GM12878 (cell line): ENCODE measurements around the gene EPHB1. TPM values are rescaled to one million over a fixed set of nuclear protein-coding genes. Genes with fewer than 3 reads are reported as not detected.

ENCODE experiments used
- ATAC-seq: fragments of 200-7000 bp; cut with Tn5 transposase; 3 replicates; pipeline ENCODE4 v1.9.1; 2020; ENCODE audit warnings: mild to moderate bottlenecking, moderate library complexity
- BruUV-seq: library from RNA; stranded (reverse); fragments of 400-500 nt; replicated peaks from 2 replicates; lab custom pipeline; 2021; lab: Mats Ljungman, UMichigan
- CTCF ChIA-PET: fragments of 300-600 bp; sonication (Branson Sonifier 250); formaldehyde crosslinking; extraction: SDS; loops from one replicate; lab custom pipeline; 2021; ENCODE audit warnings: inconsistent platforms; lab: Yijun Ruan, JAX
- POLR2A ChIA-PET: fragments of 350-600 bp; formaldehyde crosslinking; extraction: SDS; loops from one replicate; lab custom pipeline; 2021; ENCODE audit warnings: inconsistent platforms; lab: Charles Lee
- RAD21 ChIA-PET: fragments of 300-600 bp; sonication (Branson Sonifier 250); formaldehyde crosslinking; loops from one replicate; lab custom pipeline; 2023; ENCODE audit warnings: antibody characterized with exemption; ENCODE audit not compliant: unreplicated experiment; lab: Charles Lee
- SMC1A ChIA-PET: fragments of 300-600 bp; sonication (Branson Sonifier 250); formaldehyde crosslinking; loops from one replicate; lab custom pipeline; 2023; ENCODE audit not compliant: unreplicated experiment, uncharacterized antibody; lab: Charles Lee
- DNase-seq: peaks from one replicate; pipeline ENCODE4 v3.0.0-alpha.2; 2011; ENCODE audit warnings: low read depth, low spot score
- FAIRE-seq: peaks from 3 replicates; lab custom pipeline; 2011; peaks lifted over from hg19 to GRCh38; lab: Jason Lieb, UNC
- H2AFZ ChIP-seq: 2 replicates; pipeline ENCODE4 v1.6.0; 2011; ENCODE audit warnings: low read depth, low read length, control low read depth; ENCODE audit not compliant: control insufficient read depth
- H3K27ac ChIP-seq: 2 replicates; pipeline ENCODE4 v1.5.1; 2011; ENCODE audit warnings: control low read depth; ENCODE audit not compliant: control insufficient read depth, insufficient read depth
- H3K27me3 ChIP-seq, 2 experiments: replicated peaks in 1 of 2; 2 replicates each; pipeline versions ENCODE4 v1.6.0 to v1.6.1; 2011; ENCODE audit warnings: low read length in 1 of 2; ENCODE audit not compliant: control insufficient read depth in 2 of 2, insufficient read depth in 2 of 2
- H3K36me3 ChIP-seq, 2 experiments: 2 replicates each; pipeline ENCODE4 v1.5.1; 2011; ENCODE audit warnings: low read length in 1 of 2; ENCODE audit not compliant: control insufficient read depth in 2 of 2, insufficient read depth in 2 of 2
- H3K4me1 ChIP-seq: 2 replicates; pipeline ENCODE4 v1.6.1; 2011; ENCODE audit warnings: mild to moderate bottlenecking, low read length, moderate library complexity, mixed read lengths; ENCODE audit not compliant: control insufficient read depth, insufficient read depth
- H3K4me2 ChIP-seq: 2 replicates; pipeline ENCODE4 v1.6.0; 2011; ENCODE audit warnings: control low read depth; ENCODE audit not compliant: control insufficient read depth, insufficient read depth
- H3K4me3 ChIP-seq: fragments of 200-600 bp; sonication (generic); 2 replicates; pipeline ENCODE4 v1.5.1; 2016
- H3K79me2 ChIP-seq: 2 replicates; pipeline ENCODE4 v1.6.0; 2011; ENCODE audit warnings: low read length; ENCODE audit not compliant: control insufficient read depth, insufficient read depth
- H3K9ac ChIP-seq: 2 replicates; pipeline ENCODE4 v1.8.0; 2011; ENCODE audit warnings: low read length, control low read depth, mixed read lengths; ENCODE audit not compliant: control insufficient read depth, insufficient read depth
- H3K9me3 ChIP-seq: replicated peaks from 3 replicates; pipeline ENCODE4 v1.5.1; 2011; ENCODE audit warnings: mild to moderate bottlenecking, low read length; ENCODE audit not compliant: control insufficient read depth, insufficient read depth
- H4K20me1 ChIP-seq: 2 replicates; pipeline ENCODE4 v1.6.0; 2011; ENCODE audit not compliant: control insufficient read depth, insufficient read depth
- CHD1 ChIP-seq: IDR thresholded peaks from 2 replicates; pipeline ENCODE4 v1.6.1; 2012; ENCODE audit warnings: low read depth, low read length, improper control_type of control experiment
- EED ChIP-seq: sonication (generic); IDR thresholded peaks from 2 replicates; pipeline ENCODE4 v1.6.1; 2016; ENCODE audit warnings: antibody characterized with exemption, low read depth
- KDM1A ChIP-seq: fragments of 200-600 bp; sonication (generic); IDR thresholded peaks from 2 replicates; pipeline ENCODE4 v1.6.1; 2016; ENCODE audit warnings: borderline replicate concordance
- KLF5 ChIP-seq: fragments of 450-650 bp; IDR thresholded peaks from 2 replicates; pipeline ENCODE4 v1.6.1; 2014; ENCODE audit warnings: mild to moderate bottlenecking; ENCODE audit not compliant: partially characterized antibody
- RAD21 ChIP-seq: IDR thresholded peaks from 2 replicates; pipeline ENCODE4 v1.6.1; 2011; ENCODE audit warnings: mild to moderate bottlenecking, low read depth, low read length, moderate library complexity; ENCODE audit not compliant: insufficient read depth
- SMAD5 ChIP-seq: IDR thresholded peaks from 2 replicates; pipeline ENCODE4 v1.6.1; 2016; ENCODE audit warnings: antibody characterized with exemption, low read depth
- SMARCA5 ChIP-seq: fragments of 450-650 bp; IDR thresholded peaks from 2 replicates; pipeline ENCODE4 v1.6.1; 2017; ENCODE audit warnings: mild to moderate bottlenecking
- WRNIP1 ChIP-seq: IDR thresholded peaks from 2 replicates; pipeline ENCODE4 v1.6.1; 2011; ENCODE audit warnings: low read depth, low read length, improper control_type of control experiment, borderline replicate concordance
- ZNF622 ChIP-seq: fragments of 450-650 bp; IDR thresholded peaks from 2 replicates; pipeline ENCODE4 v1.6.1; 2017; ENCODE audit warnings: mild to moderate bottlenecking, inconsistent platforms
- WGBS: methylation state at CpG from one replicate; pipeline ENCODE4 v1.1.6; 2016; ENCODE audit warnings: low lambda C conversion rate; ENCODE audit not compliant: insufficient replicate concordance, insufficient coverage; ENCODE audit errors: missing lambda C conversion rate; 5-methylcytosine and 5-hydroxymethylcytosine counted together
- in situ Hi-C: fragments of 300-500 bp; cut with MboI; formaldehyde crosslinking; loops from 9 replicates; pipeline ENCODE4 v1.14.3; 2018; ENCODE audit warnings: mixed read lengths
- intact Hi-C: fragments of 100-400 bp; cut with micrococcal nuclease; formaldehyde crosslinking; loops from one replicate; pipeline ENCODE4 v1.14.2; 2022; ENCODE audit not compliant: unreplicated experiment
- polyA plus RNA-seq, 11 experiments: library from polyadenylated mRNA; depleted of rRNA in 4 of 11; unstranded in 6 of 11; stranded (reverse) in 5 of 11; fragments of >200 nt; fragmentation: Nextera tagmentation in 4 of 11; fragmentation: Illumina TruSeq in 1 of 11; extraction: Ambion mirVana in 4 of 11; extraction: Trizol in 1 of 11; gene quantifications; 1 replicate in 1 of 11; 2 replicates in 10 of 11; pipeline versions ENCODE4 v1.2.1 to v1.2.3, GENCODE V29; 2011 to 2016; ENCODE audit warnings: inconsistent platforms in 2 of 11, missing spikeins in 2 of 11, low read depth in 1 of 11
- total RNA-seq, 4 experiments: library from RNA; depleted of rRNA in 3 of 4; stranded (reverse); fragments of >200 nt in 3 of 4; fragmentation: Illumina TruSeq in 1 of 4; extraction: Trizol in 1 of 4; gene quantifications; 2 replicates each; pipeline versions ENCODE4 v1.2.1 to v1.2.3, GENCODE V29; 2013 to 2021
- TF ChIP-seq, protein P1 (sequence below): IDR thresholded peaks from 2 replicates; pipeline ENCODE4 v1.6.1; 2012; ENCODE audit warnings: low read length, inconsistent platforms

The EPHB1 gene
- total and polyA plus RNA-seq, 10 of the 15 experiments (the other 5 are each of a cell fraction or from before 2014, with no cell fraction given): 0.33 to 23.8 (median 1.2) TPM

DNA sequence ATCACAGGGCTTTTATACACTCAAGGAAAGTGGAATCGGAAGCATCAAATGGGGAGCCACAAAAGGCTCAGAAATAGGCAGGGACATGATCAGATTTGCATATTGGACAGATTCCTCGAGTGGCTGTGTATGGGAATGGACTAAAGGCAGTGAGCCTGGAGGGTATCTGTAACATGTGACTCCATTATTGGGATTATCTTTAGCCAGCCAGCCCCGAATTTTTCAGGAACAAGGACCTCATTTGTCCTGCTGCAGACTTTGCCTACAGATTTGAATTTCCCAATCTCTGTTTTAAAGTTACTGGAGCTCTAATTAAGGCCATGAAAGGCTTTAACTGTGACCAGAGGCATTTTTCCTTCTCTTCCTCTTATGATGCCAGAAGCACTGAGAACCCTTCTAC is 26.9 kb upstream of the EPHB1 start:
- WGBS: 4% methylated on average over 3 of the region's 3 CpGs
- H3K9ac ChIP-seq: no peak overlapping the region
- intact Hi-C loops (no loop called here), in situ Hi-C loops (no loop called here)
- no peak for FAIRE-seq
- H3K27ac ChIP-seq: no peak overlapping the region
- H3K79me2 ChIP-seq: no peaks in the 10 kb centered on the region
- no peaks in the 10 kb centered on the region for H3K4me1 ChIP-seq
- H3K36me3 ChIP-seq: no peaks in the 10 kb centered on the region
- H3K27me3 ChIP-seq: no peaks in the 10 kb centered on the region
- H3K9me3 ChIP-seq: no peaks in the 10 kb centered on the region; the same call in 2 of the 3 replicates
- H2AFZ ChIP-seq: no peak overlapping the region
- no peak for ATAC-seq
- CTCF ChIA-PET: interaction anchor here (0.6 to 2.1 kb wide), 2 partner anchors 13 to 209 kb away, joined by 3 to 6 read pairs; no protein-coding TSS in a partner anchor
- SMC1A ChIA-PET: no interaction called here
- no peak overlapping the region for H3K4me2 ChIP-seq
- DNase-seq: no peak
- TF ChIP-seq WRNIP1 (no peak), KLF5 (no peak), EED (no peak), SMARCA5 (no peak), SMAD5 (no peak), CHD1 (no peak), ZNF622 (no peak)
- TF ChIP-seq, protein P1, sequence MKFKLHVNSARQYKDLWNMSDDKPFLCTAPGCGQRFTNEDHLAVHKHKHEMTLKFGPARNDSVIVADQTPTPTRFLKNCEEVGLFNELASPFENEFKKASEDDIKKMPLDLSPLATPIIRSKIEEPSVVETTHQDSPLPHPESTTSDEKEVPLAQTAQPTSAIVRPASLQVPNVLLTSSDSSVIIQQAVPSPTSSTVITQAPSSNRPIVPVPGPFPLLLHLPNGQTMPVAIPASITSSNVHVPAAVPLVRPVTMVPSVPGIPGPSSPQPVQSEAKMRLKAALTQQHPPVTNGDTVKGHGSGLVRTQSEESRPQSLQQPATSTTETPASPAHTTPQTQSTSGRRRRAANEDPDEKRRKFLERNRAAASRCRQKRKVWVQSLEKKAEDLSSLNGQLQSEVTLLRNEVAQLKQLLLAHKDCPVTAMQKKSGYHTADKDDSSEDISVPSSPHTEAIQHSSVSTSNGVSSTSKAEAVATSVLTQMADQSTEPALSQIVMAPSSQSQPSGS: no peak
- H4K20me1 ChIP-seq: no peaks in the 10 kb centered on the region
- no peak overlapping the region for H3K4me3 ChIP-seq
- no TSS peak for BruUV-seq
- POLR2A ChIA-PET: no interaction called here
- RAD21 ChIA-PET: no interaction called here

DNA sequence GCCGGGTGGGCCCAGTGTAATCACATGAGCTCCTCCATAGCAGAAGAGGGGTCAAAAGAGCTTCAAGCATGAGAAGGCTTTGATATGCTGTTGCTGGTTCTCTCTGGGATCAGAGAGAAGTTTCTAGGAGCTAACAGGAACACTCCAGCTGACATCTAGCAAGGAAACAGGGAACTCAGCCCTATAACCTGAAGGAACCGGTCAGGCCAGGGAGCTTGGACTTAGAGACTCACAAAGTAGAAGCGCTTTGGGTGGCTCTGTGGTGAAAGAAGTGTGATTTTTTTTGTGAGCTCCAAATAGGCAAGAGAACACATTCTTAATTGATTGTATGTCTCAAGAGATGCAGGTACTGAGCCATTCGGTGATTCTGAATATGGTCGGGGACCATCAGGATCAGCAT is 26.2 kb upstream of the EPHB1 start:
- POLR2A ChIA-PET: no interaction called here
- BruUV-seq: no TSS peak
- CTCF ChIA-PET: interaction anchor here (2.1 kb wide), 2 partner anchors 13 to 14 kb away, joined by 6 to 11 read pairs; no protein-coding TSS in a partner anchor
- no peak overlapping the region for H3K4me2 ChIP-seq
- FAIRE-seq: no peak
- no peaks in the 10 kb centered on the region for H3K4me1 ChIP-seq
- no peak overlapping the region for H3K27ac ChIP-seq
- H4K20me1 ChIP-seq: no peaks in the 10 kb centered on the region
- H3K9ac ChIP-seq: no peak overlapping the region
- H3K27me3 ChIP-seq: no peaks in the 10 kb centered on the region
- RAD21 ChIA-PET: no interaction called here
- H3K36me3 ChIP-seq: no peaks in the 10 kb centered on the region
- no peaks in the 10 kb centered on the region for H3K79me2 ChIP-seq
- no peak overlapping the region for H2AFZ ChIP-seq
- no peak overlapping the region for H3K4me3 ChIP-seq
- TF ChIP-seq RAD21 (no peak), KDM1A (no peak)
- WGBS: 26% methylated on average over 5 of the region's 5 CpGs
- ATAC-seq: no peak
- intact Hi-C loops (no loop called here), in situ Hi-C loops (no loop called here)
- DNase-seq: no peak
- SMC1A ChIA-PET: no interaction called here
- no peaks in the 10 kb centered on the region; the same call in 2 of the 3 replicates for H3K9me3 ChIP-seq
